ENCODE data around the gene RBMS2.
"Not testable (repeated sequence)": the region's sequence is repeated elsewhere in the genome, so short reads cannot be mapped to it uniquely, and the experiment has no call there.

Gene RBMS2

DNA sequence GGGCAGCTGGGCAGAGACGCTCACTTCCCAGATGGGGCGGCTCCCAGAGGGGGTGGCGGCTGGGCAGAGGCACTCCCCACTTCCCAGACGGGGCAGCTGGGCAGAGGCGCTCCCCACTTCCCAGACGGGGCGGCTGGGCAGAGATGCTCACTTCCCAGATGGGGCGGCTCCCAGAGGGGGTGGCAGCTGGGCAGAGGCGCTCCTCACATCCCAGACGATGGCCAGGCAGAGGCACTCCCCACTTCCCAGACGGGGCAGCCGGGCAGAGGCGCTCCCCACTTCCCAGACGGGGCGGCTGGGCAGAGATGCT lies 27.6 kb upstream of the RBMS2 start:
- not testable (repeated sequence) for DNase-seq; H4K12ac ChIP-seq (ENCODE audit: low read depth, low read length)
- no CpG with 5 or more reads among the region's 15 CpGs for WGBS (ENCODE audit: extremely low coverage, insufficient coverage, insufficient read length)

DNA sequence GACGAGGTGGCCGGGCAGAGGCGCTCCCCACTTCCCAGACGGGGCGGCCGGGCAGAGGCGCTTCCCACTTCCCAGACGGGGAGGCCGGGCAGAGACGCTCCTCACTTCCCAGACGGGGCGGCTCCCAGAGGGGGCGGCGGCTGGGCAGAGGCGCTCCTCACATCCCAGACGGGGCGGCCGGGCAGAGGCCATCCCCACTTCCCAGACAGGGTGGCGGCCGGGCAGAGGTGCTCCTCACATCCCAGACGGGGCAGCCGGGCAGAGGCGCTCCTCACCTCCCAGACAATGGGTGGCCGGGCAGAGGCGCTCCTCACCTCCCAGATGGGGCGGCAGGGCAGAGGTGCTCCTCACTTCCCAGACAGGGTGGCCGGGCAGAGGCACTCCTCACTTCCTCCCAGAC lies 27.1 kb upstream of the RBMS2 start:
- not testable (repeated sequence) for DNase-seq; H3K9ac ChIP-seq (ENCODE audit: low read length); H3K4me3 ChIP-seq (ENCODE audit: low read depth, low read length); H3K4me1 ChIP-seq (ENCODE audit: control insufficient read depth in 1 of 2, insufficient read depth in 2 of 2, low read length in 2 of 2); H3K4ac ChIP-seq (ENCODE audit: low read depth, low read length); H3K79me1 ChIP-seq (ENCODE audit: low read length); H2BK120ac ChIP-seq (ENCODE audit: insufficient read depth, low read length, poor library complexity); H3K27ac ChIP-seq (ENCODE audit: low read depth, low read length); H2AFZ ChIP-seq (ENCODE audit: insufficient read depth, low read length, poor library complexity); H3K14ac ChIP-seq (ENCODE audit: low read length); H2BK5ac ChIP-seq (ENCODE audit: low read depth, low read length, poor library complexity); H4K91ac ChIP-seq (ENCODE audit: low read depth, low read length); H4K8ac ChIP-seq (ENCODE audit: low read depth, low read length); H3K4me2 ChIP-seq (ENCODE audit: low read length); H3K79me2 ChIP-seq (ENCODE audit: control insufficient read depth, insufficient read depth, low read length, poor library complexity); H3K27me3 ChIP-seq (ENCODE audit: insufficient read depth, low read length); H3K36me3 ChIP-seq (ENCODE audit: control insufficient read depth in 1 of 2, insufficient read depth in 2 of 2, low read length in 2 of 2); H3K23ac ChIP-seq (ENCODE audit: low read length); H2BK12ac ChIP-seq (ENCODE audit: low read length); H4K12ac ChIP-seq (ENCODE audit: low read depth, low read length); H3K18ac ChIP-seq (ENCODE audit: low read length); H2AK5ac ChIP-seq (ENCODE audit: low read length)
- no CpG with 5 or more reads among the region's 27 CpGs for WGBS (ENCODE audit: extremely low coverage, insufficient coverage, insufficient read length)
- H3K9me3 ChIP-seq (ENCODE audit: insufficient read depth, low read depth, low read length): peaks cover 12% of the 10 kb centered on the region

More for the DNA sequence above, 27.6 kb upstream of the RBMS2 start:
- peaks cover 12% of the 10 kb centered on the region for H3K9me3 ChIP-seq (ENCODE audit: insufficient read depth, low read depth, low read length)
- H3K14ac ChIP-seq (ENCODE audit: low read length); H4K91ac ChIP-seq (ENCODE audit: low read depth, low read length); H3K23ac ChIP-seq (ENCODE audit: low read length); H3K79me2 ChIP-seq (ENCODE audit: control insufficient read depth, insufficient read depth, low read length, poor library complexity); H3K4me1 ChIP-seq (ENCODE audit: control insufficient read depth in 1 of 2, insufficient read depth in 2 of 2, low read length in 2 of 2); H3K27ac ChIP-seq (ENCODE audit: low read depth, low read length); H3K4me3 ChIP-seq (ENCODE audit: low read depth, low read length); H3K4ac ChIP-seq (ENCODE audit: low read depth, low read length); H3K9ac ChIP-seq (ENCODE audit: low read length); H3K79me1 ChIP-seq (ENCODE audit: low read length); H3K36me3 ChIP-seq (ENCODE audit: control insufficient read depth in 1 of 2, insufficient read depth in 2 of 2, low read length in 2 of 2); H4K8ac ChIP-seq (ENCODE audit: low read depth, low read length); H2BK12ac ChIP-seq (ENCODE audit: low read length); H3K18ac ChIP-seq (ENCODE audit: low read length); H3K27me3 ChIP-seq (ENCODE audit: insufficient read depth, low read length); H2BK120ac ChIP-seq (ENCODE audit: insufficient read depth, low read length, poor library complexity); H2AK5ac ChIP-seq (ENCODE audit: low read length); H2AFZ ChIP-seq (ENCODE audit: insufficient read depth, low read length, poor library complexity); H3K4me2 ChIP-seq (ENCODE audit: low read length); H2BK5ac ChIP-seq (ENCODE audit: low read depth, low read length, poor library complexity): not testable (repeated sequence)

DNA sequence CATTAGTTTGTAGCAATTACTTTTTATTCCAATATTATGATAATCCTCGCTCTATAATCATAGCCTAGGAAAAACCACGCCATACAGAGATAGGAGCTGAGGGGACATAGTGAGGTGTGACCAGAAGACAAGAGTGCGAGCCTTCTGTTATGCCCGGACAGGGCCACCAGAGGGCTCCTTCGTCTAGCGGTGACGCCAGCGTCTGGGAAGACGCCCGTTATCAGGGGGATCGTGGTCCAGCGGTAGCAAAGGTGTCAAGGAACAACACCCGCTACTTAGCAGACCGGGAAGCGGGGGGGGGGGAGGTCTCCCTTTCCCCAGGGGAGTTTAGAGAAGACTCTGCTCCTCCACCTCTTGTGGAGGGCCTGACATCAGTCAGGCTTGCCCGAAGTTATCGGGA lies 24.9 kb upstream of the RBMS2 start:
- peaks cover 14% of the 10 kb centered on the region for H3K9me3 ChIP-seq (ENCODE audit: insufficient read depth, low read depth, low read length)
- not testable (repeated sequence) for H2BK5ac ChIP-seq (ENCODE audit: low read depth, low read length, poor library complexity); H4K12ac ChIP-seq (ENCODE audit: low read depth, low read length); H3K4me1 ChIP-seq (ENCODE audit: control insufficient read depth in 1 of 2, insufficient read depth in 2 of 2, low read length in 2 of 2); H3K18ac ChIP-seq (ENCODE audit: low read length); H4K91ac ChIP-seq (ENCODE audit: low read depth, low read length); H3K4me3 ChIP-seq (ENCODE audit: low read depth, low read length); H3K27ac ChIP-seq (ENCODE audit: low read depth, low read length); H4K8ac ChIP-seq (ENCODE audit: low read depth, low read length); H3K23ac ChIP-seq (ENCODE audit: low read length); H3K4ac ChIP-seq (ENCODE audit: low read depth, low read length); H3K27me3 ChIP-seq (ENCODE audit: insufficient read depth, low read length); H2BK120ac ChIP-seq (ENCODE audit: insufficient read depth, low read length, poor library complexity); H2AFZ ChIP-seq (ENCODE audit: insufficient read depth, low read length, poor library complexity); H3K9ac ChIP-seq (ENCODE audit: low read length); H3K4me2 ChIP-seq (ENCODE audit: low read length); H2BK12ac ChIP-seq (ENCODE audit: low read length); H3K79me1 ChIP-seq (ENCODE audit: low read length); H3K36me3 ChIP-seq (ENCODE audit: control insufficient read depth in 1 of 2, insufficient read depth in 2 of 2, low read length in 2 of 2); H3K79me2 ChIP-seq (ENCODE audit: control insufficient read depth, insufficient read depth, low read length, poor library complexity); H3K14ac ChIP-seq (ENCODE audit: low read length); H2AK5ac ChIP-seq (ENCODE audit: low read length)
- WGBS (ENCODE audit: extremely low coverage, insufficient coverage, insufficient read length): no CpG with 5 or more reads among the region's 17 CpGs
- DNase-seq: peak; percentile 17 to 54

DNA sequence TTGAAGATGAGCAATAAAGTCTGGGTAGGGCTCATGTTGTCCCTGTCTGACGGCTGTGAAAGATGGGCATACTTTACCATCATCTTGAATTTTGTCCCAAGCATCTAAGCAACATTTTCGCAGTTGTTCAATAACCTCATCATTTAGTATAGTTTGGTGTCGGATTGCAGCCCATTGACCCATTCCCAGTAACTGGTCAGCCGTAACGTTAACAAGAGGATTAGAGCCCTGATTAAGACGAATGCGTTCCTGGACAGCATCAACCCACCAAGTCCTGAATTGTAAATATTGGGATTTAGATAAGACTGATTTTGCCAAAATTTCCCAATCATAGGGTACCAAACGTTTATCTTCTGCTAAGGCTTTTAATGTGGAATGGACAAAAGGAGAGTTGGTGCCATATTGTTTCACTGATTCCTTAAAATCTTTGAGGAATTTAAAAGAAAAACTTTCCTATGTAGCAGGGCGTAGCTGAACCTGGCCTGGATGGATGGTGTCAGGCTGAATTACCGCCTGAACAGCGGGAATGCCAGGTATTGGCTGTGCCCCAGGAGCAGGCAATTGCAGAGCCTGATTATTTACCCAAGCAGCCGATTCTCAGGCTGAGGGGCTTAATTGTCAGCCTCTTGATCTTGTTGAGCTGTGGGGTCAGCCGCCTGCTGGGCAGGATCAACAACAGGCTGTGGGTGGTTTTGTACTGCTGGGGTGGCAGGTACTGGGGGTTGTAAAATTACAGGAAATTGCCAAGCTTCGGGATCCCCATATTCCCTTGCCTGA lies 23.3 kb upstream of the RBMS2 start:
- DNase-seq; H4K91ac ChIP-seq (ENCODE audit: low read depth, low read length); H3K18ac ChIP-seq (ENCODE audit: low read length); H3K4me2 ChIP-seq (ENCODE audit: low read length); H3K79me2 ChIP-seq (ENCODE audit: control insufficient read depth, insufficient read depth, low read length, poor library complexity); H3K23ac ChIP-seq (ENCODE audit: low read length); H3K79me1 ChIP-seq (ENCODE audit: low read length); H2BK120ac ChIP-seq (ENCODE audit: insufficient read depth, low read length, poor library complexity); H2AFZ ChIP-seq (ENCODE audit: insufficient read depth, low read length, poor library complexity); H2BK12ac ChIP-seq (ENCODE audit: low read length); H3K9ac ChIP-seq (ENCODE audit: low read length); H3K4me3 ChIP-seq (ENCODE audit: low read depth, low read length); H3K36me3 ChIP-seq (ENCODE audit: control insufficient read depth in 1 of 2, insufficient read depth in 2 of 2, low read length in 2 of 2); H3K27ac ChIP-seq (ENCODE audit: low read depth, low read length); H4K12ac ChIP-seq (ENCODE audit: low read depth, low read length); H2AK5ac ChIP-seq (ENCODE audit: low read length); H4K8ac ChIP-seq (ENCODE audit: low read depth, low read length); H3K4ac ChIP-seq (ENCODE audit: low read depth, low read length); H3K14ac ChIP-seq (ENCODE audit: low read length); H2BK5ac ChIP-seq (ENCODE audit: low read depth, low read length, poor library complexity); H3K4me1 ChIP-seq (ENCODE audit: control insufficient read depth in 1 of 2, insufficient read depth in 2 of 2, low read length in 2 of 2); H3K27me3 ChIP-seq (ENCODE audit: insufficient read depth, low read length): not testable (repeated sequence)
- peaks cover 14% of the 10 kb centered on the region for H3K9me3 ChIP-seq (ENCODE audit: insufficient read depth, low read depth, low read length)
- WGBS (ENCODE audit: extremely low coverage, insufficient coverage, insufficient read length): no CpG with 5 or more reads among the region's 14 CpGs
